Muscle of arm (tissue), 14 donors: ENCODE measurements around the gene TRIM46. TPM values are rescaled to one million over a fixed set of nuclear protein-coding genes. Genes with fewer than 3 reads are reported as not detected.
A peak's percentile ranks its signal among the peaks of the same experiment; 100 is the strongest.

Source experiments
- DNase-seq: peaks from one replicate; pipeline ENCODE4 v3.0.0-alpha.2; 2013
- long read RNA-seq, 11 donors: transcript quantifications; one replicate each; lab custom pipeline, GENCODE V29; 2026
- polyA plus RNA-seq, 12 donors: library from polyadenylated mRNA; unstranded; fragments of 120-200 nt; gene quantifications; one replicate each; pipeline ENCODE4 v1.2.1, GENCODE V29; 2013; ENCODE audit not compliant: insufficient read length in 12 of 12

The TRIM46 gene
- polyA plus RNA-seq = 1 to 10 TPM in 2 of 12 donors, under 1 TPM in 9, not detected in 1; 0.35 to 5.8 (median 0.56) TPM
- long read RNA-seq, donor 1, partial matches to known transcripts = 0 of 1 reads
- long read RNA-seq, donor 1, other reads (novel, unspliced or antisense) = 0 of 1 reads
- long read RNA-seq, donor 2 = 0 reads
- long read RNA-seq, donor 3 = 0 reads
- long read RNA-seq, donor 4 = 0 reads
- long read RNA-seq, donor 5 = 0 reads
- long read RNA-seq, donor 6 = 0 reads
- long read RNA-seq, donor 7 = 0 reads
- long read RNA-seq, donor 8 = 0 reads
- long read RNA-seq, donor 9 = 0 reads
- long read RNA-seq, donor 10 = 0 reads
- long read RNA-seq, donor 11 = 0 reads

- no peak for DNase-seq
These were observed at the start of gene TRIM46 for GRCh38 chr1:155173478-155174323. Gene TRIM46 (plus strand): TSS chr1:155173849. CDS start chr1:155173967, 118 bp downstream.

DNA sequence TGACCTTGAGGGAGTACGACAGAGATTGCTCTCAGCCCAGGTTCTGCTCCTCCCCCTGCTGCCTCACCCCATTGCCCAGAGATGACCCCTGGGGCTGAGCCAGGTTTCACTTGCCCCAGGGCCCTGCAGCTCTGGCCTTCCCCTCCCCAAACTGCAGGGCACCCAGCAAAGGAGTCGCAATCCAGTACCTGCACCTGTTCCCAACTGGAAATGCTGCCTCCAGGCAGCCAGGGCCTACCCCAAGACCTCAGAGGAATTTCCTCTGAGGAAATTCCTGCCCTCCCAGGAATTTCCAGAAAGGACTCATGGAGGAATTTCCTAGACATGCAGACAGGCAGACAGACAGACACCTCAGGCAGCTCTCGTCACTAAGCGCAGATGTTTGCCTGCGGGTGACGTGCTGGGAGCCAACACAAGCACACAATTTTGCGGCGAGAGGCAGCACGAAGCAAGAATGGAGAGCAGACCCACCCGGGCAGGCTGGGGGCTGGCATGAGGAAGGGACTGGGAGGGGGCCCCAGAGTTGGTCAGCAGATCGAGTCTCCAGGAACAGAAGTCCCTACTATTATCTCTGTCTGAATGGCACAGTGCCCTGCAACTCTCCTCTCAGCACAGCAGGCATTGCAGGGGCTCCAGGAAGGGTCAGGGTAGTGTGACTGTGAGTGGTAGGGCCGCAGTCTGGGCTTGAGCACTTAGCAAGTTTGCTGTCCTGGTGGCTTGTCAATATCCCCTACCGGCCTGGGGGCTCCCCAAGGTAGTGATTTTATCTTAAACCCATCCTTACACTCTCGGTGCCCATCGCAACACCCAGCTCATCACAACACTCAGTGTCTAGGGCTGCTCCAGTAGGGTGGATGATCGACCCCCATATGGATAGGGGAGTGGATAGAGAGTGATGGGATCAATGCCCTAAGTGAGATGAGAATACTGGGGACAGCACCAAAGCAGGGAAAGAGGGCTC, 48.9 kb upstream of the TRIM46 start:
- no peak for DNase-seq

- DNase-seq = no peak
These were observed 48.1 kb upstream of the TRIM46 start for GRCh38 chr1:155125511-155125945.

DNA sequence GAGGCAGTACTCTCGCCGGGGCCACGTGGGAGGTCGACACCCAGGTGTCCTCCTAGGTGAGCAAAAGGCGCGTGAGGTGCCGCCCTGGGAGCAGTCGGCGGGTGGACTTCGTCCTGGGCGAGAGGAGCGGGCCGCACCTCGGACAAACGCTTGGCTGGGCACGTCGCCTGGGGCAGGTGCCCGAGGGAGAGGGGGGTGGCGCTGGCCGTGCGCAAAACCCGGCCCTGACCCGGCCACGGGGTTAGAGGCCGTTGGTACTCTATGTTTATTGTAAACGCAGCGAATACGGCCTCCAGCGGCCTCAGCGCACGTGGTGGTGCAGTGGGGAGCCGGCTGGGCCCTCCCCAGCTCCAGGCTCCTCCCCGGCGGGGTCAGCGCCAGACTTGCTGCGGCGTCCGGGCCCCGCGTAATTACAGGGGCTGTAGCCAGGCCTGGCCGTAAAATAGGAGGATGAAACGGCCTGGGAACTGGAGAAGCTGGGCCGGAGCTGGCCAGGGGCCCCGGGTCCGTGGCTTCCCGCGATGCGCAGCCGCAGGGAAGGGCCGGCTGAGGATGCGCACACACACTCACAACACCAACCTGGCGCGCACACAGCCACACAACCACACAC, 47.6 kb upstream of the TRIM46 start:
- no peak for DNase-seq

DNA sequence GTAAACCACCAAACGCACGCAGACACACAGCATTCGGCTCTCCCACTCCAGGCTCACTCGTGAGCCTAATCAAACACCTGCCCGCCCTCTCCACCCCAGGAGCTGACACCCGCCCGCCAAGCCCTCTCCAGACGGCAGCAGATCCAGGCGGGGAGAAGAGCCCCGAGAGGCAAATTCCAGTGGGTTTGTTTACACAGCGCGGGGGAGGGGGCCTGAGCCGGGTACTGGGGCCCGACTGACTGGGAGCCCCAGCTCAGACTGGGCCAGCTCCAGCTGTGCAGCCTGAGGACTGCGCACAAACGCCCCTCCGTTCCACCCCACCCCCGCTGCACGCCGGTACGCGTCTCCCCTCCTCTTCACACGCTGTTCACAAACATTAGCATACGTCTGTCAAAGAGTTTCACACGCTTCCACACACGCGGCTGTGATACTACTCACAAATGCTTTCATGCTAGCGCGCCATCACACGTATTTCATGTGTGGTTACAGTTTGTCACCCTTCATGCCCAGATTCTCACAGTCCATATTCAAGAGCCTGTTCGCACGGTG, 47.0 kb upstream of the TRIM46 start:
- DNase-seq = no peak

DNA sequence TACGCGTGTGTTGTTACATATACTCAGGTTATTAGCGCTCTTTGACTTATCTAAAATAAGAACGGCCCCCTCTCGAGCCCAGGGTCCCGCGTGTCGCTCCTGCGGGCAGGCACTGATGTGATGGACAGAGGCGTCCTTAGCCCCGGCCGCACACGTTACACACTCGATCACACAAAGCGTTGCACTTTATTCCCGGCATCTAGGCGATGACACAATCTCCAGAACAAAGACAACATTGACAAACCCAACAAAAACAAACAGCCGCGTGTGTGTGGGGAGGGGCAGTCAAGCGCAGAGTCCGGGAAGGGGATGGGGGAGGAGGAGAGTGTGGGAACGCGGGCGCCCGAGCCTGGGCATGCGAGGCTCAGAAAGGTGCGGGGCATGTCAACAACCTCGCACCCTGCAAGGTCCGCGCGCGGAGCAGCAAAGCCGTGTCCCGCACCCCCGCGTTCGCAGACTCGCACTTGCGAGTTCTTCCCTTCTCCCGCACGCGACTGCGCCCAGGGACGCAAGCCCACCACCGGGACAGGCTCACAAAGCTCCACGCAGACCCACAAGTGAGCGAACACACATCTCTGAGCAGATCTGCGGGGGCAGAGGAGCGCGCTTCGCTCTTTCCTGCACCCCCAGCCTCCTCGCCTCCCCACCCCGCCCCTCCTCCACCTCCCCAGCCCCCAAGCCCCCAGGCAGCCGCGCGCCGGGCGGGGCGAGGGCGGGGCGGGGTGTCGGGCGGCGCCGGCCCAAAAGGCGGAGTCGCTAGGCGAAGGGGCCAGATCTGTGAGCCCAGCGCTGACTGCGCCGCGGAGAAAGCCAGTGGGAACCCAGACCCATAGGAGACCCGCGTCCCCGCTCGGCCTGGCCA, 46.3 kb upstream of the TRIM46 start, which contains the start of gene EFNA1:
EFNA1 (plus strand) TSS at position 772 of the 862 bp plus-strand sequence. CDS start 102 bp downstream, outside the sequence.
- no peak for DNase-seq

GRCh38 chr1:155127967-155128754, 45.5 kb upstream of the TRIM46 start:
- no peak for DNase-seq

- DNase-seq = no peak
These were observed 44.7 kb upstream of the TRIM46 start for GRCh38 chr1:155128755-155129473.

DNA sequence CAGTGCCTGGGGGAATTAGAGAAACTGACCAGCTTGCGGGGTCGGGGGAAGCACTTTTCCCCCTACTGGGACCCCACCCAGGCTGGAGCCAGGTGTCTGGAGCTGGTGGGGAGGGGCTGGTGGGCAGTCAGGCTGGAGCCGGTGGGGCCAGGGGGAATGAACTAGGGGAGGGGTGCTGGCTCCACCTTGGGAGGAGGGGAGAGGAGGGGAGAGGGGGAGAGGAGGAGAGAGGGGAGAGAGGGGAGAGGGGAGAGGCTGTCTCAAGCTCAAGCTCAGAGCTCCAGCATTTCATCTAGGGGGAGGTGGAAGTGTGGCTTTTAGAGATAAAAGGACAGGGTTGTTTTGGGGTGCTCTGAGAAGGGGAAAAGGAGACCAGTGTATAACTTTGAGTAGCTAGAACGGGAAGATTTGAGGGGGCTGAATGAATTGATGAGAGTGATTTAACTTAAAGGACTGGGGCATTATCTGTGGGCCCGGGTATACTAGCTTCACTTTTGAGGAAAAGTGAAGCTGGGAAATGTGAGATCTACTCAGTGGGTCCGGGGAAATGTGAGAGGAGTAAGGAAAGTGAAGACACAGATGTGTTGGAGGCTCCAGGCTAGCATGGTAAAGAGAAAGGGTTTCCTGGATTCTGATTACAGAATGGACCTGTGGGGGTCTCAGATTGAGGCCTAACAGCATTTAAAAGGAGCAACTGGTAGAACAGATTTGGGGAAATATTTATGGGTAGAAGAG, 43.2 kb upstream of the TRIM46 start:
- DNase-seq = no peak

DNA sequence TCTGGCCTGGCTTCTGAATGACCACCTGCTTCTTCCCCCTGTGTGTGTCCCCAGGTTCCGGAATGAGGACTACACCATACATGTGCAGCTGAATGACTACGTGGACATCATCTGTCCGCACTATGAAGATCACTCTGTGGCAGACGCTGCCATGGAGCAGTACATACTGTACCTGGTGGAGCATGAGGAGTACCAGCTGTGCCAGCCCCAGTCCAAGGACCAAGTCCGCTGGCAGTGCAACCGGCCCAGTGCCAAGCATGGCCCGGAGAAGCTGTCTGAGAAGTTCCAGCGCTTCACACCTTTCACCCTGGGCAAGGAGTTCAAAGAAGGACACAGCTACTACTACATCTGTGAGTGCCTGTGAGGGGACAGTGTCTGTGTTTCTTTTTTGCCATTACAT, 42.4 kb upstream of the TRIM46 start:
- no peak for DNase-seq

DNA sequence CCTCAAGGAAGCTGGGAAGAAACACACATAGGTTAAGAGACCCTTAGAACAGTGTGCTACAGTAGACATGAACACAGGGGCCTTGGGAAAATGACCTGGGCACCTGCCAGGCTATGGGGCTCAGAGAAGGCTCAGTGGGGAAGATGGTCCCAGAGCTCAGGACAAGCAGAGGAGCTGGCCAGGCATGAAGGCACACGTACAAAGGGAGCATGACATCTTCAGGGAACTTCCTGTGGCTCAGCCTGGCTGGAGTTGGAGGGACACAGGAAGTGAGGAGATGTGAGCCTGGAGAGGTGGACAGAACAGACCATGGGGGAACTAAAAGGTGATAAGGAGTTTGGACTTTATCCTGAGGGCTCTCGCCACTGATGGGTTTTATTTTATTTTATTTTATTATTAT, 41.8 kb upstream of the TRIM46 start:
- no peak for DNase-seq

DNA sequence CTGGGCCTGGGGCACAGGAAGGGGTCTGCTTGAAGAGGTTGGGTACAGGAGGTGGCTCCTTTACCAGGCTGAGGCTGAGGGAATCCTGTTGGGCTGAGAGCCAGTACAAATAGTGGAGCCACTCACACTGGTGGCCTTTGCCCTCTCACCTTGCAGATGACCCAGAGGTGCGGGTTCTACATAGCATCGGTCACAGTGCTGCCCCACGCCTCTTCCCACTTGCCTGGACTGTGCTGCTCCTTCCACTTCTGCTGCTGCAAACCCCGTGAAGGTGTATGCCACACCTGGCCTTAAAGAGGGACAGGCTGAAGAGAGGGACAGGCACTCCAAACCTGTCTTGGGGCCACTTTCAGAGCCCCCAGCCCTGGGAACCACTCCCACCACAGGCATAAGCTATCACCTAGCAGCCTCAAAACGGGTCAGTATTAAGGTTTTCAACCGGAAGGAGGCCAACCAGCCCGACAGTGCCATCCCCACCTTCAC, 39.8 kb upstream of the TRIM46 start:
- DNase-seq = no peak

DNA sequence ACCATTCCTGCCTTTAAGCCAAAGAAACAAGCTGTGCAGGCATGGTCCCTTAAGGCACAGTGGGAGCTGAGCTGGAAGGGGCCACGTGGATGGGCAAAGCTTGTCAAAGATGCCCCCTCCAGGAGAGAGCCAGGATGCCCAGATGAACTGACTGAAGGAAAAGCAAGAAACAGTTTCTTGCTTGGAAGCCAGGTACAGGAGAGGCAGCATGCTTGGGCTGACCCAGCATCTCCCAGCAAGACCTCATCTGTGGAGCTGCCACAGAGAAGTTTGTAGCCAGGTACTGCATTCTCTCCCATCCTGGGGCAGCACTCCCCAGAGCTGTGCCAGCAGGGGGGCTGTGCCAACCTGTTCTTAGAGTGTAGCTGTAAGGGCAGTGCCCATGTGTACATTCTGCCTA, 39.3 kb upstream of the TRIM46 start:
- DNase-seq = no peak

DNA sequence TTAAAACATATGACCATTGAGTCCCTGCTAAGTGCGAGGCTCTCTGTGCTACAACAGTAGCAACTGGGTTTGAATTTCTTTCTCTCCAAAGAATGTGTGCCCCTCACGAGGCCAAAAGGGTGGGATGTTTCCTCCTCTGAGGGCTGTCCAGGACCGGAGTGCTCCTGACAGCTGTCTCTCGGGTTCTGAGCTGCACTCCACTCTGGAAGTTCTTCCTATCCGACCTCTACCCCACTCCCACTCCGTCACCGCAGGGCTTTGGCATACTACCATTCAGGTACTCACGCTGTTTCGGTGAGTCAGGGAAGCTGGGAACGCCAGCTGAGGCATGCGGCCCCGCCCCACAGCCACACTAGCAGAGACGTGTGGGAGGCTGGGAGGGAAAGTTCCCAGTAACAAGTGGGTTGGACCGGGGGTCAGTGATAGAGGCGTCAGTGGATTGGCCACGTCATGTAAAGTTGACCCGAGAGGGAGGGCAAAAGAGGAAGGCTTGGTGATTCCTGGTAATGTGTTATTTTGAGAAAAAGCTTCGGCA, 38.7 kb upstream of the TRIM46 start:
- DNase-seq = peak; percentile 85

DNA sequence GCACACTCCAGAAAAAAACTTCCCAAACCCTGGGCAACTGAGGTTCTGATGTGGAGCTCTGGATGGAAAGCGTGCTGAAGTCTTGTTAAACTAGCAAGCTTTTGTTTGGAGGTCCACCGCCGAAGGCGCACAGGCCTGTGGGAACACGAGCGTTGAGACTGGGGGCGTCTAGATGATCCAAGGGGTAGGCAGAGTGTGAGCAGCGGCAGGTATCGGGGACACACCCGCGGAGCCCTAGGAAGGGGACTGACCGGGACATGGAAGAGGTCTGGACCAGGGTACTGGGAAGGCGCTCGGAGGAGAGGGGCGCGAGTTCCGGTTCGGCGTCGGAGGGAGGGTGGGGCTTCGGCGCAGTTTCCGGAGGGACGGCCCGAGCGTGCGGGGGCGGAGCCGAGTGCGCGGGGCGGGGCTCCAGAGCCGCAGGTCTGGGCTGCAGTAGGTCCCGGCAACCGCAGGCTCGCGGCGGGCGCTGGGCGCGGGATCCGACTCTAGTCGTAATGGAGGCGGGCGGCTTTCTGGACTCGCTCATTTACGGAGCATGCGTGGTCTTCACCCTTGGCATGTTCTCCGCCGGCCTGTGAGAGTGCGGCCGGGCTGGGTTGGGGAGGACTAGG, 38.1 kb upstream of the TRIM46 start, which contains the start of gene SLC50A1:
SLC50A1 (plus strand) TSS at position 438 of the 614 bp plus-strand sequence; CDS start at position 498, 60 bp downstream.
- peak; percentile 96 for DNase-seq

DNA sequence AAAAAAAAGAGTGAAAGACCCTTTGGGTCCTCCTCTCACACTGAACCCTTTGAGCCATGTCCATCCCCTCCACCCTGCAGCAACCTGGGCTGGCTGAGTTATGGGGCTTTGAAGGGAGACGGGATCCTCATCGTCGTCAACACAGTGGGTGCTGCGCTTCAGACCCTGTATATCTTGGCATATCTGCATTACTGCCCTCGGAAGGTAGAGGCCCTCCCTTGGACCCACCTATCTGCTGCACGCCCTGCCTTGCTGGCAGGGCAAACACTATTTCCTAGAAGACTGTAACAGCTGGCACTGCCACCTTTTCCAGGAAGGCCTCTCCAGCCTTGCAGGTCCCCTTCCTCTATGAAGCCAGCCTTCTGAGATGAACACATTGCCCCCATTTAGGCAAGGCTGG, 36.9 kb upstream of the TRIM46 start:
- DNase-seq = no peak
